Posterior cingulate gyrus (tissue), 11 donors: ENCODE measurements around the gene DNAJB5.
"Not testable (repeated sequence)": the region's sequence is repeated elsewhere in the genome, so short reads cannot be mapped to it uniquely, and the experiment has no call there.

Experiments
- DNase-seq, 10 donors: peaks; one replicate each; pipeline versions ENCODE4 v3.0.0 to v3.0.0-alpha.2; 2020 to 2021; ENCODE audit warnings: mixed read lengths in 3 of 10
- intact Hi-C: fragments of 100-400 bp; cut with DNase I; formaldehyde crosslinking; loops from one replicate; pipeline ENCODE4 v1.15.1; 2023

The DNAJB5 gene

GRCh38 chr9:34996905-34997279 lies 7.3 kb downstream of the DNAJB5 start:
- intact Hi-C loops: no loop called here
- no peak for DNase-seq

- no peak for DNase-seq
- intact Hi-C loops: no loop called here
Measured at GRCh38 chr9:34997379-34997781, 7.8 kb downstream of the DNAJB5 start.

- DNase-seq: no peak
- intact Hi-C loops: no loop called here
Measured at GRCh38 chr9:34998266-34998665, 8.7 kb downstream of the DNAJB5 start.

GRCh38 chr9:34999576-34999975 lies 10.0 kb downstream of the DNAJB5 start:
- no peak for DNase-seq
- intact Hi-C loops: no loop called here

GRCh38 chr9:35000535-35001284 lies 11.2 kb downstream of the DNAJB5 start:
- intact Hi-C loops: no loop called here
- no peak for DNase-seq

- no peak for DNase-seq
- intact Hi-C loops: no loop called here
Measured at GRCh38 chr9:35001285-35001677, 11.7 kb downstream of the DNAJB5 start.

GRCh38 chr9:35001803-35002502 lies 12.4 kb downstream of the DNAJB5 start:
- no peak for DNase-seq
- intact Hi-C loops: no loop called here

GRCh38 chr9:35002623-35003022 lies 13.1 kb downstream of the DNAJB5 start:
- DNase-seq: no peak
- intact Hi-C loops: no loop called here

- DNase-seq, intact Hi-C loops: not testable (repeated sequence)
Measured at GRCh38 chr9:35004299-35004698, 14.8 kb downstream of the DNAJB5 start.

GRCh38 chr9:35010351-35010958 lies 20.9 kb downstream of the DNAJB5 start:
- no peak for DNase-seq
- intact Hi-C loops: no loop called here

GRCh38 chr9:35014517-35014916 lies 25.0 kb downstream of the DNAJB5 start:
- peak in 1 of 10 donors; percentile 21 for DNase-seq
- intact Hi-C loops: no loop called here

GRCh38 chr9:35023443-35023842 lies 33.9 kb downstream of the DNAJB5 start:
- DNase-seq, intact Hi-C loops: not testable (repeated sequence)

GRCh38 chr9:35026671-35027070 lies 37.1 kb downstream of the DNAJB5 start:
- DNase-seq: no peak
- intact Hi-C loops: no loop called here

- no peak for DNase-seq
- intact Hi-C loops: no loop called here
Measured at GRCh38 chr9:35027374-35027773, 37.8 kb downstream of the DNAJB5 start.

GRCh38 chr9:35027860-35028259 lies 38.3 kb downstream of the DNAJB5 start:
- intact Hi-C loops: no loop called here
- no peak for DNase-seq

GRCh38 chr9:35028341-35028740 lies 38.8 kb downstream of the DNAJB5 start:
- no peak for DNase-seq
- intact Hi-C loops: no loop called here

- intact Hi-C loops: no loop called here
- no peak for DNase-seq
Measured at GRCh38 chr9:35029241-35029640, 39.7 kb downstream of the DNAJB5 start.

- intact Hi-C loops: no loop called here
- DNase-seq: peak in 1 of 10 donors; percentile 36
Measured at GRCh38 chr9:35029852-35030251, 40.3 kb downstream of the DNAJB5 start.

GRCh38 chr9:35033101-35033500 lies 43.6 kb downstream of the DNAJB5 start:
- intact Hi-C loops: no loop called here
- no peak for DNase-seq

- intact Hi-C loops: no loop called here
- peak in 3 of 10 donors; percentile 71 to 83 (median 73) for DNase-seq
Measured at GRCh38 chr9:35035851-35036701, 46.5 kb downstream of the DNAJB5 start.

GRCh38 chr9:35042081-35042604 lies 52.6 kb downstream of the DNAJB5 start:
- intact Hi-C loops: no loop called here
- DNase-seq: no peak
